Measurements from ENCODE around the gene CCDC80. TPM values are rescaled to one million over a fixed set of nuclear protein-coding genes. Genes with fewer than 3 reads are reported as not detected.
"Not testable (repeated sequence)": the region's sequence is repeated elsewhere in the genome, so short reads cannot be mapped to it uniquely, and the experiment has no call there.

Gene CCDC80
- total RNA-seq, 4 donors from 2014 or later: 8.0 to 32.2 (median 17.1) TPM

DNA sequence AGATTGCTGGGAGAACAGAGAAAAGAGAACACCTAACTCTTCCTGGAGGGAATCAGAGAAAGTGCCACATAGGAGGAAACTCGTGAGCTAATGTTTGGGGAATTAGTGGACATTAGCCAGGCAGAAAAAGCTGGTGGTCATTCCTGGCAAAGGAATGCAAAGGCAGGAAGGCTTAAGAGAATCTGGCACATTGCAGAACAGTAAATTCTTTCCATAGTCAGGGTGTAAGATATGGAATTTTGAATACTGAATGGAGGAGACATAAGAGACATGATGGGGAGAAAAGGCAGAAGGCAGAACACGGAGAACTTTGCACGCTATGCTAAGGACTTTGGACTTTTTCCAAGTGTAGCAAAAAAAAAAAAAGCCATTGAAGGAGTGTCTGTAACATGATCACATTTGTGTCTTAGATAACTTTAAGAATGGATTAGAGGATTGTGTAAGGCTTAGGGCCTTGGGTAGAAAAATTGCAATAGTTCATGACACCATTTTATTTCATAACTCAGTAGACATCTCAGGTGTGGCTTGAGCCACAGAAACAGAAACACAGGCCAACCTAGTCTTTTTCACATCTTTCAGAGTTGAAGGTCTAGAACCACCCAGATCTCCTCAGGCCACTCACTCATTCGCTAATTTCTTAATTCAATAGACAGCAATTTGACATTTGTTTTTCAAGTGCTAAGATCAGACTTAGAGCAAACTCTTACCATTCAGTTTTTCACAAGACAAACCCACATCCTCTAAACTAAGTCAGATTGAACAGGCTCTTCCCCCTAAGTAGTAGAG, 31.2 kb upstream of the CCDC80 start:
- Histone ChIP-seq H3K4me1 (peaks cover 19% of the 10 kb centered on the region), H3K36me3 (no peaks in the 10 kb centered on the region), H3K27me3 (no peaks in the 10 kb centered on the region), H3K27ac (no peak overlapping the region), H3K9me3 (no peaks in the 10 kb centered on the region), H3K4me3 (no peak overlapping the region)
- no peak for DNase-seq (ENCODE audit: low spot score in 2 of 2)
- TF ChIP-seq POLR2AphosphoS5 (IDR thresholded peaks at IDR 0.05) (no peak), CTCF (IDR thresholded peaks at IDR 0.05) (no peak), POLR2A (IDR thresholded peaks at IDR 0.05) (no peak), EP300 (IDR thresholded peaks at IDR 0.05) (no peak)
- 53% methylated on average over 4 of the region's 4 CpGs for WGBS

GRCh38 chr3:112670824-112671223, 29.9 kb upstream of the CCDC80 start:
- no peaks in the 10 kb centered on the region for H3K36me3 ChIP-seq
- no peaks in the 10 kb centered on the region for H3K27me3 ChIP-seq
- H3K4me1 ChIP-seq: peaks cover 12% of the 10 kb centered on the region
- no peak for DNase-seq (ENCODE audit: low spot score in 2 of 2)
- WGBS: 89% methylated on average over 7 of the region's 7 CpGs
- no peak for TF ChIP-seq CTCF (IDR thresholded peaks at IDR 0.05)
- TF ChIP-seq POLR2A (IDR thresholded peaks at IDR 0.05): no peak
- TF ChIP-seq POLR2AphosphoS5 (IDR thresholded peaks at IDR 0.05): no peak
- TF ChIP-seq EP300 (IDR thresholded peaks at IDR 0.05): no peak
- H3K27ac ChIP-seq: no peak overlapping the region
- no peak overlapping the region for H3K4me3 ChIP-seq
- H3K9me3 ChIP-seq: no peaks in the 10 kb centered on the region

GRCh38 chr3:112667599-112667998, 26.7 kb upstream of the CCDC80 start:
- no peak overlapping the region for H3K27ac ChIP-seq
- TF ChIP-seq CTCF (IDR thresholded peaks at IDR 0.05) (no peak), POLR2A (IDR thresholded peaks at IDR 0.05) (no peak), POLR2AphosphoS5 (IDR thresholded peaks at IDR 0.05) (no peak), EP300 (IDR thresholded peaks at IDR 0.05) (no peak)
- peaks cover 12% of the 10 kb centered on the region for H3K4me1 ChIP-seq
- no peaks in the 10 kb centered on the region for H3K36me3 ChIP-seq
- no peak for DNase-seq (ENCODE audit: low spot score in 2 of 2)
- no peaks in the 10 kb centered on the region for H3K9me3 ChIP-seq
- H3K27me3 ChIP-seq: no peaks in the 10 kb centered on the region
- WGBS: 81% methylated on average over 4 of the region's 4 CpGs
- no peak overlapping the region for H3K4me3 ChIP-seq

- 90% methylated on average over 9 of the region's 9 CpGs for WGBS
- not testable (repeated sequence) for H3K4me1 ChIP-seq; H3K4me3 ChIP-seq; H3K27ac ChIP-seq; DNase-seq (ENCODE audit: low spot score in 2 of 2); H3K27me3 ChIP-seq; H3K9me3 ChIP-seq; H3K36me3 ChIP-seq
Observed at GRCh38 chr3:112665009-112665408, 24.1 kb upstream of the CCDC80 start.

GRCh38 chr3:112656043-112656442, 15.1 kb upstream of the CCDC80 start:
- Histone ChIP-seq H3K4me3 (no peak overlapping the region), H3K27ac (no peak overlapping the region), H3K27me3 (no peaks in the 10 kb centered on the region), H3K9me3 (no peaks in the 10 kb centered on the region), H3K36me3 (no peaks in the 10 kb centered on the region), H3K4me1 (no peaks in the 10 kb centered on the region)
- DNase-seq (ENCODE audit: low spot score in 2 of 2): no peak
- TF ChIP-seq POLR2AphosphoS5 (IDR thresholded peaks at IDR 0.05) (no peak), CTCF (IDR thresholded peaks at IDR 0.05) (no peak), EP300 (IDR thresholded peaks at IDR 0.05) (no peak), POLR2A (IDR thresholded peaks at IDR 0.05) (no peak)

- WGBS: 97% methylated on average over 4 of the region's 4 CpGs
- no peak for DNase-seq (ENCODE audit: low spot score in 2 of 2)
- H3K36me3 ChIP-seq: no peaks in the 10 kb centered on the region
- peak overlapping the region; percentile 49 for H3K27ac ChIP-seq
- H3K4me1 ChIP-seq: no peaks in the 10 kb centered on the region
- no peak overlapping the region for H3K4me3 ChIP-seq
- TF ChIP-seq POLR2A (IDR thresholded peaks at IDR 0.05): no peak
- TF ChIP-seq POLR2AphosphoS5 (IDR thresholded peaks at IDR 0.05): no peak
- TF ChIP-seq EP300 (IDR thresholded peaks at IDR 0.05): no peak
- no peak for TF ChIP-seq CTCF (IDR thresholded peaks at IDR 0.05)
- H3K27me3 ChIP-seq: no peaks in the 10 kb centered on the region
- no peaks in the 10 kb centered on the region for H3K9me3 ChIP-seq
Observed at GRCh38 chr3:112654979-112655378, 14.0 kb upstream of the CCDC80 start.

All from suprapubic skin (tissue), 4 donors.